Erythroblast (primary cell): ENCODE results near the gene CLCNKA.

Experiments
- GATA1 ChIP-seq: IDR thresholded peaks from 2 replicates; pipeline ENCODE4 v1.6.1; 2011; ENCODE audit warnings: low read depth, mild to moderate bottlenecking, control low read depth, low read length, moderate library complexity
- POLR2A ChIP-seq: IDR thresholded peaks from 2 replicates; pipeline ENCODE4 v1.6.1; 2011; ENCODE audit warnings: mild to moderate bottlenecking, low read length

DNA sequence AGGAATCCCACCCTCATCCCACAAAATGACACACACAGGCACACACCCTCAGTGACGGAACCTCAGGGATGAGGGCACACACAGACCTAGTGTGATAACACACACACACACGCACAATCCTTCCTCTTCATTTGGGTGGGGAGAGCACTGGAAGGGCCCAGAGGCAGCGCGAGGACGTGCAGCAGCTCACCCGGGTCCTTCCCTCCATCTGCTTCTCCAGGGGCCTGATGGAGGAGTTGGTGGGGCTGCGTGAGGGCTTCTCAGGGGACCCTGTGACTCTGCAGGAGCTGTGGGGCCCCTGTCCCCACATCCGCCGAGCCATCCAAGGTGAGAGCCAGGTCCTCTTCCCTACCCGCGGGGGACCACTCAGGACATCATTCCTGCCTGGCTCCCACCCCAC, 557 bp downstream of the CLCNKA start:
- no peak for TF ChIP-seq POLR2A
- no peak for TF ChIP-seq GATA1
